ENCODE measurements around the gene CCDC68.

CCDC68 gene

GRCh38 chr18:54914816-54915215 lies 44.4 kb downstream of the CCDC68 start:
- DNase-seq, result no peak

DNA sequence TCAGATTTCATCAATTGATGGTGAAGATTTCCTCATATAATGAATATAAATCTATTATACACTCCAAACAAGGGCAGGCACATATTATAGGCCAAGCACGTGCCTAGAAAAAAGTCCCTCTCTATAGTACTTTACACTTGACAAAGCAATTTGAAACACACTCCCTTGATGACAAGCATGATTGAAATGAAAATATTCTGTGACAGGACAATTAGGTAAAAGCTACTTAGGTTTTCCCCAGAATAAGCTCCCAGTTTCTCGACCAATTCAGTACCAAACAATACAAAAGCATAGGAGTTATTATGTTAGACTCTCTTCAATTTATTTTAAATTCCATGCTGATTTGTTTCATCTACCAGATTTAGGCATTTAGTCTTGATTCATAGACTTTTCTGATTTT lies 47.7 kb downstream of the CCDC68 start:
- no peak for DNase-seq

- no peak for DNase-seq
Measured at GRCh38 chr18:54910161-54910919, 48.9 kb downstream of the CCDC68 start.

DNA sequence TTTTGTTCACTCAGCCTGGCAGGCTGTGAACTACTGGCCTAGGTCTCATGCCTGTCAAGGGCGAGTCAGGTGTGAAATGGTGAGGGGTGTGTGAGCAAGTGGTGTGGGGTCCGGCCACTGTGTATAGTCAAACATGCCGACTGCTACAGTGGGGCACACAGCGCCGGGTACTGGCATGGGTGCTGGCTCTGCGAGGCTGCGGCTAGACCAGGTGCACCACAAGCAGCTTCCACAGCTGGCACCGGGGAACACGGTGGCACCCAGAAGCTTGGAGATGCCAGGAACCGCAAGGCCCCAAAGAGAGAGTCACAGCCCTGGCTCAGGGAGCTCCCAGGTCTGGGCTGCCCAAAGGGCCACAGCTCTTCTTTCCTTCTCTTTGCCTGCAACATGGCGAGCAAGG lies 49.7 kb downstream of the CCDC68 start:
- DNase-seq, result no peak

DNA sequence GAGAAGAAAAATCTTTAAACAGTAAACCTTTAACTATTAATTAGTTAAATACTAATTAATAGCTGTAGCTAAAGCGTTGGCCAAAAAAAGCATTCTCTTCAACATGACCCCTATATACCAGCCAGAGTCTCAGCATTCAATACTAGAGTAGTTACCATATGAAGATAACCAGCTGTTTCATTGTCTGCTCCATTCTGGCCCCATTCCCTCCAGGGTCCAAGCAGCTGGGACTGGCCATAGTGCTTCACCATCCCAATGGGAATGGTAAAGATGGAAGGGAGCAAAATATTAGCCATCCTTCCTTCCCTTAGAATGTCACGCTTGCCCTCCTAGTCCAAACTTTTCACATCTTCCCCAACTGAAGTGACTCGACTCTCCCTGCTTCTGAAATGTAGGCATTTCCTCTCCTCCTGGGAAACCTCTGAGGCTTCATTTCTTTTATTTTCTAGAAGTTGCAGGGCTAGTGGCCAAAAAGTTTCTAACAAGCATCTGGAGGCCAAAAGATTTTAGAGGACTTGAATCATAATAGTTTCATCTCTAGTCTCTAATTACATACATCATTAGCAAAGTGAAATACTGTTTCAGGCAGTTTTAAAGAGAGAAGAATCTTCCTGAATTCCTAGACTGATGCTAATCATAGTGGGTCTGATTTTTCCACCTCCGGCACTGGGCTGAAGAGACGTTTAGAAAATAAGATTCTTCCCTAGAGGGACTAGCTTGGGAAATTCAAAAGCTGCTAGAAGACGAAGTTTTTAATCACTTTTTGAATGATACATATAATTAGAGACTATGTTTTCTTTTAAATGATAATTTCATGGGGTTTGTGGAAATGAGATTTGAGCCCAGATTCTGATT lies 52.7 kb downstream of the CCDC68 start:
- no peak for DNase-seq

DNA sequence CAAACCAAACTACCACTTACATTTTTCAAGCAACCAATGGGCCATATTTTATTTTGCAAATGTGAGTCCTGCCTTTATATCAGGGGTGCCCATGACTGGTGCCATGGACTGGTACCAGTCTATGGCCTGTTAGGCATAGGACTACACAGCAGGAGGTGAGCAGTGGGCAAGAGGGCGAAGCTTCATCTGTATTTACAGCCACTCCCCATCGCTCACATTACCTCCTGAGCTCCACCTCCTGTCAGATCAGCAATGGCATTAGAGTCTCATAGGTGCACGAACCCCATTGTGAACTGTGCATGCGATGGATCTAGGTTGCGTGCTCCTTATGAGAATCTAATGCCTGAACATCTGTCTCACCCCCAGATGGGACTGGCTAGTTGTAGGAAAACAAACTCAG lies 53.6 kb downstream of the CCDC68 start:
- DNase-seq, result no peak

DNA sequence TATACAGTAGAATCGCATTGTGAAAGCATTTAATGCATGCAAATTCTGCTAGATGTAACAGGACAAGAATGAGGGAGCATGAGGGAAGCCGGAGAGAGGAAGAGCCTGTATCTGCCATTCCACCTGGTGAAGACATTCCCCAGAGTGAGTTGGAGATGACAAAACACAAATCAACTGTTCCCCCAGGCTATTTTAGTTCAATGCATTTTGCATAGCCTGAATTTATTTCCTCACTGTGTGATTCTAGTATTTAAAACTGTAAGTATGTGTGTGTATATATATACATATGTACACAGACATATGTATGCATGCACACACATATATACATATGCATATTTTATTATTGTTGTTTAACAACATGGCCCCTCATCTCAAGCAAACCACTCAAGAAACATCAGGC lies 54.7 kb downstream of the CCDC68 start:
- no peak for DNase-seq

DNA sequence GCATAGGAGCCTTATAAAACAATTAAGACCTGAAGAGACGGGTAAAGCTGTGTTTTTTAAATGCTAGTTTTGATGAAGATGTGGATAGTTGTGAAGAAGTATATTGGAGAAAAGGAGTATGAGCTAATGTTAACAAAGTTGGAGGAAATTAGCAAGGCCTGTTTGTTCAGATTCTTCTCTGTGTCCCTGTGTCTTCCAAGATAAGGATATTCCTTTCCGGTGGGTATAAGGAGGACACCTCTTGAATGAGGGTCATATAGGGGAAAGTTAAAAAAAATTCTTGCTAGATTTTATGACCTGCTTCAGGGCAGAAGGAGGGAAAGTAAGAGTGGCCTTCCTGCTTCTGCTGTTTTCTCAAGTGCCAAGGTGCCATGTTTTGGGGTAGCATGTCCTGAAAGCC lies 59.0 kb downstream of the CCDC68 start:
- no peak for DNase-seq

DNA sequence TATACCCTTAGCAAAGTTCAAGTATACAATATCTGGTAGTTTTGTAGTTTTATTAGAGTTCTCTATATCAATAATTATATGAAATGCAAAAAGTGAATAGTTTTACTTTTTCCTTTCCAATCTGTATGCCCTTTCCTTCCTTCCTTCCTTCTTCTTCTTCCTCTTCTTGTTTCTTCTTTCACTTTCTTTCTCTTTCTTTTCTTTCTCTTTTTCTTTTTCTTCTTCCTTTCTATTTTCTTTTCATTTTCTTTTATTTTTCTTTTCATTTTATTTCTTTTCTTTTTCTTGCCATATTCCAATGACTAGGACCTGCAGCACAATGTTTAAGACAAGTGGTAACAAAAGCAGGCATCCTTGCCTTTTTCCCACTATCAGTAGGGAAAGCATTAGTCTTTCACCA lies 59.8 kb downstream of the CCDC68 start:
- no peak for DNase-seq

- DNase-seq, result no peak
Measured at GRCh38 chr18:54888933-54889332, 70.3 kb downstream of the CCDC68 start.

DNA sequence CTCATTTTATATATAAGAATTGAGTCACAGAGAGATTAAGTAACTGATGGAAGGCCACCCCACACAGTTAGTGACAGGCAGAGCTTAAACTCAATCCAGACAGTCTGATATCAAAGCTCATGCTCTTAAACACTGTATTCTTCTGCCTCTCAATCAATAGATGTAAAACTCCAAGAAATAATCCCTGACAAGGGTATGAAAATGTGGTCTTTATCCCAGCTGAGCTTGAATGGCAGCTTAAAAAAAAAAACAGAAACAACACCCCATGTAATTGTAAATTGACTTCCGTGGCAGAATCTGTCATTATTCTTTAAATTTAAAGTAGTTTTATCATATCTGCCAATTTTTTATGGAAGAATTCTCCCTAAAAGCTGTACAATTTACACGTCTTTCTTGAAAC lies 70.9 kb downstream of the CCDC68 start:
- DNase-seq, result no peak

- DNase-seq, result no peak
Measured at GRCh38 chr18:54883816-54884604, 75.3 kb downstream of the CCDC68 start.

GRCh38 chr18:54882318-54882717 lies 76.9 kb downstream of the CCDC68 start:
- no peak for DNase-seq

DNA sequence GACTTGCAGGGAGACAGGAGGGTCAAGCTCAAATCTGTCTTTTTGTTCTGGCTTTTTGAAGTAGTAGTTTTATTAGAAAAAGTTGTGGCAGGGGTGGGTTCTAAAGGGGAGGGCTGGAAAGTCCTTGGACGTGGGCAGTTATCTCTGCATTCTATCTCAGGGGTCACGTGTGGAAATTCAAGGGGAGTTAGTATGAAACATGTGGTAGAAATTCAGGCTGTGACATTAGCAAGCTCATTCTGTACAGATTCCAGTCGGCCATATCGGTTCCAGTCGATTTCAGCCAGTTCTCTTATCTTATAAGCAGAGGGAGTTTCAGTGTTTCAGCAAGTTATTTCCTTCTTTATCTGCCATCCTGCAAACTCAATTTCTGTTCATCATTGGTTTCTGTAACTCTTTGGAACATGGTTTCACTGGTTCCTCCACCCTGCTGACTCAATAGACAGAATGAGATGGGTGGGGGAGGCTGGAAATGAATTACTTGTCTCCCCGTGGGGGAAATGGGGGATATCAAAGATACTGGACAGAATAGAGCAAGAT lies 78.0 kb downstream of the CCDC68 start:
- no peak for DNase-seq

DNA sequence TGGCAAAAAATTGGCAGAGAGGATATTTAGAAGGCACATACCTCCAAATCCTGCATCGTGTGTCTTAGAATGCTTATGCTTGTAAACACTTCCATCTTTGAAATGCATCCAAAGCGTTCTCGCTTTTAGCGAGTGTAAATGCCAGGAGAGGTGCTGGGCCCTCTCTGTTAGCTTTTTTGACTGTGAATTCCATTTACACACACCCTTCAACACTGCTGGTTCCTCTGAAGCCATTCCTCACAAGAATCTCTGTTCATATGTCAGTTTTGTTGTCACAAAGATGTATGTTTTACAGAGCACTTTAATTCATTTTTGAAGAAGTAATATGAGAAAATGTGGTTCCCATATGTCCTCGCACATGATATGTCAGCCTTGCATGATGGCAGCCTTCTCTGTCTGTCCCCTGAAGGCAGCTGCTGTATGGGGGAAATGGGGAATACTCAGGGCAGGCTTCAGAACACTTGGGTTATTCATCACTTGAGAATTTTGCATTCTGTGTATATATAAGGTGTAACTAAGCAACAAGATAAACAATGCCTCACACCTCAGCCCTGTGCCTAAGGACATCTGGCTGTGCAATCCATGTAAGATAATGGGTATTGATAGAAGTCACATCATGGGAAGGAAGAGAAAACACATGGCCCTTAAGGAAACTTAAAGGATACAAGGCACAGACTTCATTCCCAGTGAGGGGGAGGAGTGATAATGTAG lies 78.7 kb downstream of the CCDC68 start:
- no peak for DNase-seq

GRCh38 chr18:54879691-54880090 lies 79.6 kb downstream of the CCDC68 start:
- DNase-seq, result no peak

DNA sequence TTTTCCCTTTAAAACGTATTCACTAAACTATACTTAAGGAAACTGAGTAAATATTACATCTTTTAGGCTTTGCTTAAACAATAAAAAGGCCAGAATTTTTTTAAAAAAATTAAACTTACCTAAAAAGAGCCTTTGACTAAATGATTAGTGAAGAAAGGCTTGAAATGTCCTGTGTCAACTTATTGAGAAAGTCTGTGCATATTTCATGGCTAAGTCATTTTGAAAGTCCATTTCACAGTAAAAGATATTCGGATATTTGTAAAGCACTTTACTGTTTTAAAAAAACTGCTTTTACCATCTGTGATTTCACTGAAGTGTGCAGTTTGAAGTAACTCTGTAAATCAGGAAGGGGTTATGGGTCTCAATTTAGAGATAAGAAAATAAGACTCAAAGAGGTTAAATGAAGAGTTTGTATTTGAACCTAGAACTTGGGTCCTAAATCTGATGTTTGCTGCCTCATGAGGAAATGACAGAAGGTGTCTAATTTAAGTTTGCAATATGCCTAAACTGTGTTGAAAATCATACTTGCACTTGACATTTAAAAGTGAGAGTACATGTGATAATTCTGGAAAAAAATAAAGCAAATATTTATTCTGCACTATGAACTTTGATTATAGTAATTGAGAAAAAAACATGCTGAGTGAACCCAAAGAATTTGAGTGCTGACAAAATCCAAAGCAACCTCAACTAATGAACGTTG lies 80.5 kb downstream of the CCDC68 start:
- no peak for DNase-seq

DNA sequence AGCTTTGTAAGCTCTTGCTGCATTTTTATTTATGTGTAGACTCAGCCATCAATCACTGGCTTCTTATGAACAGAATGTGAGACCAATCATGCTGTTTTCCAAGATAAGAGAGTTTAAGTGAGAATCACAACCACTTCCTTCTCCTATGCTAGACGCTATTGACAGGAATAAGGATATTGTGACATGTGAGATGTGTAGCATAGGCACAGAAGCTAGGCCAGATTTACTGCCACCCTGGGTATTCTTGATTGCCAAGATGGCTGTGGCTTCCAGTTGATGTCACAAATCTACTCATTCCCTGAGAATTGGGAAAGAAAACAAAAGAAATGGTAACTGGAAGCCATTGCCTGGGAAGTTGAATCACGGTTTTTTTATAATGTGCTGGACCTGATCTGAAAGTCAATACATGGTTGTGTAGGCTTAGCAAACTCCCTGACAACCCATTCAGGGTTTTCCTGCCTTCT lies 81.1 kb downstream of the CCDC68 start:
- no peak for DNase-seq

DNA sequence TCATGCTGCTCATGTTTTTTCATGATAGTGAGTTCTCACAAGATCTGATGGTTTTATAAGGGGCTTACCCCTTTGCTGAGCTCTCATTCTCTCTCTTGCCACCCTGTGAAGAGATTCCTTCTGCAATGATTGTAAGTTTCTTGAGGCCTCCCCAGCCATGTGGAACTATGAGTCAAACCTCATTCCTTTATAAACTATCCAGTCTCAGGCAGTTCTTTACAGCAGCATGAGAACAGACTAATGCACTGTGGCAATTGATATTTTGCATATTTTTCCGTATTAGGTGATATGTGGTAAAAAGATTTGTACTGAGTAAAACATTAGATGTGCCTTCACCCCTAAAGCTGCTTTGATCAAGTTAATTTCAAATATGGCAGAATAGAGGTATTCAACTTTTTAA lies 82.2 kb downstream of the CCDC68 start:
- DNase-seq, result no peak

DNA sequence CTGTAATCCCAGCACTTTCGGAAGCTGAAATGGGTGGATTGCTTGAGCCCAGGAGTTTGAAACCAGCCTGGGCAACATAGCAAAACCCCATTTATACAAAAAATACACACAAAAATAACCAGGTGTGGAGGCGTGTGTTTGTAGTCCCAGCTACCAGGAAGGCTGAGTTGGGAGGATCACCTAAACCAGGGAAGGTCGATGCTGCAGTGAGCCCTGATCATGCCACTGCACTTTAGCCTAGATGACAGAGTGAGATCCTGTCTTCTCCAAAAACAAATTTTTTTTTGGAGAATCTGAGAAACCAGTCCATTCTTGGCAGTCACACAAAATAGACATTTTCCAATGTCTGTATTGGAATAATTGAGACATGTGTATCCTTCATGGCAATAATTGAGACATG lies 84.2 kb downstream of the CCDC68 start:
- DNase-seq, result no peak

- DNase-seq, result no peak
Measured at GRCh38 chr18:54873884-54874255, 85.4 kb downstream of the CCDC68 start.

DNA sequence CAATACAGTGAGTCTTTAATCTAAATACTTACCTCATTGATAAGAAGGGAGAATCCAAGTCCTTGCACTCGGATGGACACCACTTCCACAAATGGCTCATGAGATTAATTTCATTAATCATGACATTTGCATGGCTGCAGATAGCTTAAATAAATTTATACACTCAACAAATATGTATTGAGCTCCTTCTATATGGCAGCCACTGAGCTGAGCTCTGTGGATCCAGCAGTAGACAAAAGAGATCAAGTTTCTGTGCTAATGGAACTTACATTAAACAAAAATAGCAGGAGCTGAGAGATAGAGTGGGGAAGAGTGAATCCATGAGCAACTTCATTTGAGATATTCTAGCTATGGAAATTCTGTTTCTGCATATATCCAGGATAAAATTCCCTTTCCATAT lies 86.6 kb downstream of the CCDC68 start:
- DNase-seq, result no peak

Data from NCI-H1694 treated with DMSO at 0.1 percent for 48 hours (cell line).